ENCODE results near the gene EVA1A.
"Not testable (repeated sequence)": the region's sequence is repeated elsewhere in the genome, so short reads cannot be mapped to it uniquely, and the experiment has no call there.

Gene EVA1A

DNA sequence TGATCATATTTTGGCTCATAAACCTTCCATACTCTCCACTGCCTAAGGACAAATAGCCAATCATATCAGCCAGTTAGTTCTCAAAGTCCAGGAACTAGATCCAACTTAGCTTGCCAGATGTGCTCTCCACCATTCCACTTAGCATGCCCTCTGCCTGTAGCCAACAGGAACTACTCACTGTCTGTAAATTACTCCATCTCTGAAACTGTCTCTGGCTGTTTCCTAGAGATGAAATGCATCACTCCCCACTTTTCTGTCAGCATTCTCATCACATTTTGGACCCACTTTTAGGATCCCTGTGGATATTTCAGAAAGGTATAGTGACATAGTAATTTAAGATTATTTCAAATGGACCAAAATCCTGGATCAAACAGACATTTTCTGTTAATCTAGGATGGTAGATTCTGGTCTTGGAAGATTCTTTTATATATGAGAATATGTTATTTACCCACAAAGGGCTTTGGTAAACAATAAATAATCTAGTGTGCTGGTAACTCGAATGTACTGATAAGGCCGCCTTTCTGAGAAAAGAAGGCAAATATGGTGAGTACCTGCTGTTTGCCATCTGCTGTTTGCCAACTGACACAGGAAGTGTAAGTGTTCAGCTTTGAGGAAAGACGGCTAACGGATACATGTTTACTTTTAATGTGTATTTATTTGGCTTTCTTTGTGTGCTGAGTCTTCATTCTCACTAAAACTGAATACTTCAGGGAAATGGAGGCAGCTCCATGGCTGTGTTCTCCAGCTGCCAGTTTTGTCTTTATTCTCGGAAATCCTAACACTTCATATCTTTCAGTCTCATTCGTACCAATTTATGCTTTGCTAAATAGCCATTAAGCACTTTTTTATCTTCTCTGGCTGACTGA lies 79.5 kb downstream of the EVA1A start:
- no peak for DNase-seq

GRCh38 chr2:75477696-75478095 lies 83.0 kb downstream of the EVA1A start:
- DNase-seq = not testable (repeated sequence)

DNA sequence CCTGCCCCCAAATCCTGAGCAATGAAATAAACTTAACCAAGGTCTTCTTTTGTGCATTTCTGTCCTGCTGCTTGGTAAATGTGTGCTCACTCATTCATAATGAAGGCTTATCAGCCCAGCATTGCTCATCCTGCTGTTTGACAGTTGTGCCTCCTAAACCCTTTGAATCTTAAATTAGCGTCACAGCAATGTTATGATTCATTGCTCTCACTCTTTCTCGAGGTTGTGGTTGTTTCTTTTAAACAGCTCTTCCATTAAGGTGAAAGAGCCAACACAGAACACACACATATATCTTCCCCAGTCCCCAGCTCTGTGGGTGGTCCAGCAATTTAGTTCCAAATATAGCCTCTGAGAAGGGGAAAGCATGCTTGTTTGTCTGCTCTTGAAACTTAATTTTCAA lies 84.0 kb downstream of the EVA1A start:
- peak; percentile 30 for DNase-seq

DNA sequence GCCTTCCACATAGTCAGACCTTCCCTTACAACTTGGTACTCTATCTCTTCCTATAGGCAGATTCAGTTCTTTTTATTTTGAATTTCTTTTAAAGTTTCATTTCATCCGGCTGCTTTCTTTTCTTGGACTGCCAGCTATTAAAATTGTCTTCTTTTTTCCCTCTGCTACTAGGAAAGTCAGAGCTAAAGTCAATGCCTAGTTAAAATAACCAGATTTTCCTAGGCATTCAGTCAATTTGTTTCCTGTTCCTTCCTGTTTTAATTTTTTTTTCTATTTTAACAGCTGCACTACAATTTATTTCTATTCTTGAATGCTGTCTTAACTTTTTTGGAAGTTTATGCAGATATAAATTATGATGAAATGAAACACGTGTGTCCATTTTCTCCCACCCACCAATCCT lies 84.8 kb downstream of the EVA1A start:
- no peak for DNase-seq

- no peak for DNase-seq
Observed at GRCh38 chr2:75475049-75475448, 85.7 kb downstream of the EVA1A start.

GRCh38 chr2:75474115-75474514 lies 86.6 kb downstream of the EVA1A start:
- no peak for DNase-seq

DNA sequence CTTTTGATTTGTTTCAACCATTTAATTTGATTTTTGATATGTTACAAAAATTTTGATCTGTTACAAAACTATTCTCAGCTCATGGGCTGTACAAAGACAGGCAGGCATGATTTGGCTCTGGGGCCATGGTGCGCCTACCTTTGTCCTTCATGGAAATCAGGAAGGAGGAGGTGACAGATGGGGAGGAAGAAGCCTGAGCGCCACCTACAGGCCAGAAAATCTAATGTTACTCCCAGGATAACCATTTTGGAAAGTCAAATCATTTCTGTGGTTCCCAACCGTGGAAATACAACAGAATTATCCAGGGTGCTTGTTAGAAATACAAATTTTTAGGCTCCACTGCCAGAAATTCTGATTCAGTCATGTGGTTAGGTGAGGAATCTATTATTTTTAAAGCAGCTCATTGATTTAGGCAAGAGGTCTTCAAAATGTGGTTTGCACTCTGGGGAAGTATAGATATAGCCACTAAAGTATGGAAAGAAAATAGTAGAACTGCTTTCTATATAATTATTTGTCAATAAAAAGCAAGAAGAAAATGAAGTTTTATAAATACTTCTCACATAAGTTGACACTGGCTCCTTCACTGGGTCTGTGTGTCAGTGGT lies 93.9 kb downstream of the EVA1A start:
- DNase-seq = no peak

- no peak for DNase-seq
Observed at GRCh38 chr2:75465317-75465984, 95.3 kb downstream of the EVA1A start.

- DNase-seq = peak; percentile 35
Observed at GRCh38 chr2:75464348-75464946, 96.3 kb downstream of the EVA1A start.

DNA sequence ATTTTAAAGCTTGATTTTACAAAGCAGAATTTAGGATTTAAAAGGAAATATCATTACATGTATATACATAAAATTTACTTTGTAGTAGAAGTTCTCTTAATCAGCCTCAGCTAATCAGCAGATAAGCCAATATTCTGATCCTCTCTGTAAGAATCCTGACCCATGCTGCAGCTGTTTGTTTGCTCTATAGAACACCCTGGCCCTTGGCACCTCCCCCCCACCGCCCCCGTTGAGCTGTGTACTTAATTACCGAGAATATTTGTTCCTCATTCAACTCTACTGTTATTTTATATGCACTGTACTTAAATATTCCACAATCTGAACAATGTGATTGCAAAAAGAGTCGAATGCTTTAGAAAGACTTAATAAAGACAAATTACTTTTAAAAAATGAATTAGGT lies 98.0 kb downstream of the EVA1A start:
- DNase-seq = no peak

DNA sequence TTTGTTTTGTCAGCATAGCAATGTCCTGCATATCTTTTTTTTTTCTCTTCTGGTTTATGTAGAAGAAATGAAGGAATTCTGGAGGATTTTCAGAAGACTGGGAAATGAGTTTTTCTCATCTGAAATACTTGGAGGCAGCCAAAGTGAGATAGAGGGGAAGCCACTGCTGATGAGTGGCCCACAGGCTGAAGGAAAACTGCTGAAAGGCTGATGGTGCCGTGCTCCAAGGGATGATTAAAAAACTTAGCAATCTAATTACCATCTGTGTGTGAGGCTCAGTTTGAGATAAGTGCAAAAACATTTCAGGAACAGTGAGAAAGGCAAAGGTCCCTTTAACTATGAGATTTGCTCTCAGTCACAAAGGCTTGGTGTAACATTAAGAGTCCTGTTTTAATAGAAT lies 98.5 kb downstream of the EVA1A start:
- no peak for DNase-seq

DNA sequence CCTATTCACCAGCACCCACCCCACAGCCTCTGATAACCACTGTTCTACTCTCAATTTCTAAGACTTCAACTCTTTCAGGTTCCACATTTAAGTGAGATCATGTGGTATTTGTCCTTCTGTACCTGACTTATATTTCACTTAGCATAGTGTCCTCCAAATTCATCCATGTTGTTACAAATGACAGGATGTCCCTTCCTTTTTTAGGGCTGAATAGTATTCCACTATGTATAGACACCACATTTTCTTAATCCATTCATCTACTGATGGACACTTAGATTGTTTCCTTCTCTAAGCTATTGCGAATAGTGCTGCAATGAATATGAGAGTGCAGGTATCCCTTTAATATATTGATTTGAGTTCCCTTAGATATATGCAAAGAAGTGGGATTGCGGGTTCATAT lies 100.1 kb downstream of the EVA1A start:
- DNase-seq = no peak

DNA sequence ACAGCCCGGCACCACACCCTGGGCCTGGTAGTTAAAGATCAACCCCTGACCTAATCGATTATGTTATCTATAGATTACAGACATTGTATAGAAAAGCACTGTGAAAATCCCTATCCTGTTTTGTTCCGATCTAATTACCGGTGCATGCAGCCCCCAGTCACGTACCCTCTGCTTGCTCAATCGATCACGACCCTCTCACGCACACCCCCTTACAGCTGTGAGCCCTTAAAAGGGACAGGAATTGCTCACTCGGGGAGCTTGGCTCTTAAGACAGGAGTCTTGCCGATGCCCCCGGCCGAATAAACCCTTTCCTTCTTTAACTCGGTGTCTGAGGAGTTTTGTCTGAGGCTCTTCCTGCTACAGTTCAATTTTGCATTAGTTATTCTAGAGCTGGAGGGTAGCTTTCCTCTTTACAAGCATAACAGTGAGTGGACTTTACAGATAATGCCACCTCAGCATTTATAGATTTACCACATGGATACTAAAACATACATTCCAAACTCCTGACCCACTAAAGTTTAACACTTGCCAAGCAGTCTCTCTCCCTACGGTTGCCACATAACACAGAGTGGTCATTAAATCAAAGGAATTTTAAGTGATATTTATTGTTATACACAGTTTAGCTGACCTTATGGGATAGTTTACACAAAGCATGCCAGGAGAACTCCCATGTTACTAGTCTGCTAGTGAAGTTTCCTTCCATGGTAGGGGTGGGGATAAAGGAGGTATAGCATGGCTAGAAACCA lies 101.0 kb downstream of the EVA1A start:
- no peak for DNase-seq

GRCh38 chr2:75458201-75458600 lies 102.5 kb downstream of the EVA1A start:
- no peak for DNase-seq

DNA sequence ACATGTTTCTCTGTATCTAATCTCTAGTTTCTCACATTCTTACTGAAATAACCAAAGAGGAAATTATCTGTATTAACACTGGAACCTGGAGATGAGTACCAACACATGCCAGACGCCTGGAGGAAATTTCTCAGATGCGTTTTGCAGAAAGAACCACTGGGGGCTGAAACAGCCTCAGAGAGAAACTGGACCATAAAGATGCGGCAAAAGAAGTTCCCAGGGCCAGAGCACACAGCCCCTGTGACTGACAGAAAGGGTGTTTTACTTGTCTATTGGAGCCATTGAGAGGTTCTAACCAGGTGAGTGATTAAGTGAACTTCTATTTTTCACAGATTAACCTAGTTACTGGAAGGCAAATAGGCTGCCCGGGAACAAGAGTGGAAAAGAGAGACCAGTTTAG lies 103.9 kb downstream of the EVA1A start:
- DNase-seq = no peak

GRCh38 chr2:75456111-75456510 lies 104.6 kb downstream of the EVA1A start:
- DNase-seq = no peak

DNA sequence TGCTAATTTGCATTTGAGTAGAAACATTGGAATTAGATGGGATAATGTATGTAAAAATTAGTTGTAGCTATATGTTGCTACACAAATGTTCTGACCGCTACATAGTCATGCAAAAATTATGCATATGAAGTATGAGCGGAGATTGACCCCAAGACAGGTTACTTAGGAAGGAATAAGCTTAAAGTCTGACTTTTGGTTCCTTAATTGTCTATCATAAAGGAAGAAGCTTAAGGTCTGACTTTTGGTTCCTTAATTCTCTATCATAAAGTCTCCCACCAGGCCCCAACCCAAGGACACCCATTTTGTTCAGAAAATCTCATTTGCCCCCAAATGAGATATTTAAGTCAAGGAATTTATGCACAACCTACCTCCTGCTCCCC lies 106.5 kb downstream of the EVA1A start:
- no peak for DNase-seq

DNA sequence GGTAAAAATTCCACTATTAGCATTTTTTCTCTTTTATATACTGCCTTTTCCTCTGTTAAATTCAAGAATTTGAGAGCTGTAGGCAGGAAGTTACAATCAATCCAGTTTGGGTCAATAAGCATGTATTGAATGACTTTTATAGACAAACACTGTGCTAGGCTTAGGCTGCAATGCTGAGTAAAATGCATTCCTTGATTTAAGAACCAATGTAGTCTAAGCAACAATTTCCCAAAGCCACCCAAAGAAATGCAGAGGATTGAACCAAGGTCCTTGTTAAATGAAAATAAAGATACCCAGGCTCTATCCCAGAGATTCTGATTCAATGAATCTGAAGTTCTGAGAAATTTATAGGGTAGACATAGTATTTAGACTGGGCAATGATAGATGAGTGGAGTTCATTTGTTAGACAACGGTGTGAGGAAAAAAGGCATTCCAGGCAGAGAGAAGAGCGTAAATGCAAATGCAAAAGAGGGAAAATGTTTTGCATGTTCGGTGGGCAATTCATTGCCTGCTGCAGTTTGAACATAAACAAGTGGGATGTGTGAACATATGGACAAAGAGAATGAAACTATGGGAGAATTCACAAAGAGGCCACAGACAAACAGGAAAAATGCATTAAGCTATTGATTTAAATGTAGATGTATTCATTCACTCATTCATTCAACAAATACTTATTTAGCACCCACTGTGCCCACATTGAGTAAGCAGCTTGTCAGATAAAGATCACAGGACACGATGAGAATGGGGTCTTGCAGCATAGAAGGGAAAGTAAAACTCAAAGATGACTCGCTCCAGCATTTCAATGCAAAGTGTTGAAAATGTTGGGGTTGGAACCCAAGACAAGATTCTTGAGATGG lies 107.1 kb downstream of the EVA1A start:
- DNase-seq = no peak

- no peak for DNase-seq
Observed at GRCh38 chr2:75450068-75450467, 110.7 kb downstream of the EVA1A start.

DNA sequence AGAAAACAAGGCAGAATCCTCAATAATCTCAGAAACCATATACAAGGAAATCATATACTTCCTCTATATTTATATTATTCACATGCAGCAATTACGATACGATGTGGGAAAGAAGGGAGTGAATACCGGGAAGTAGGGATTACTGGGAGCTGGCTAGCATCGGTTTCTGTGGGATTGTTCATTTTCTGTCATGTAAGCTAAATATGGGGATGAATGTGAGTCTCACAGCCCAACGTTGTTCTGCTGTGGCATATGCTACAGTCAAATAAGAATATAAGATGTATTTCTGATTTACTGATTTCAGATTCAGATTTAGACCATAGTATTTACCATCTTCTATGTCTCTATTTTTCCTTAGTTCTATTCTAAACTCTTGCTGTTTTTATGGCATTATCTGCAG lies 113.6 kb downstream of the EVA1A start:
- no peak for DNase-seq
